ENCODE data around the gene KCNAB1.

DNA sequence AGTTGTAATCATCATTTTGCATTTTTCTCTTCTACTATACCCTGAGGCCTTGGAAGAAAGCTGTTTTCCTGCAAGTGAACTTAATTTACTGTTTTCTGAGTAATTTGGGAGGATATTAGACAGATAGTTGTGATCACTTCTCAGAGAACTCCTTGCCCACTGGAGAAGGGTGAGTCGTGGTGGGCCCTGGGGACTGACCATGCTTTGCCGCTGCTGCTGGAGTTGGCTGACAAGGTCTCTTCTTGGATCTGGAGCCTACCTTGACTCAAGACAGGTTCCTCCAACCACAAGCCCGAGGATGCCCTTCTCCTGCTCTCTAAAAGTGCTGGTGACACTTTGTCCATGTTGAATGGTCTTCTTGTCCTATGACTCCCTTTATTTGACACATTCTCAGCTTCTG lies 68.4 kb downstream of the KCNAB1 start:
- TF ChIP-seq, protein P1, sequence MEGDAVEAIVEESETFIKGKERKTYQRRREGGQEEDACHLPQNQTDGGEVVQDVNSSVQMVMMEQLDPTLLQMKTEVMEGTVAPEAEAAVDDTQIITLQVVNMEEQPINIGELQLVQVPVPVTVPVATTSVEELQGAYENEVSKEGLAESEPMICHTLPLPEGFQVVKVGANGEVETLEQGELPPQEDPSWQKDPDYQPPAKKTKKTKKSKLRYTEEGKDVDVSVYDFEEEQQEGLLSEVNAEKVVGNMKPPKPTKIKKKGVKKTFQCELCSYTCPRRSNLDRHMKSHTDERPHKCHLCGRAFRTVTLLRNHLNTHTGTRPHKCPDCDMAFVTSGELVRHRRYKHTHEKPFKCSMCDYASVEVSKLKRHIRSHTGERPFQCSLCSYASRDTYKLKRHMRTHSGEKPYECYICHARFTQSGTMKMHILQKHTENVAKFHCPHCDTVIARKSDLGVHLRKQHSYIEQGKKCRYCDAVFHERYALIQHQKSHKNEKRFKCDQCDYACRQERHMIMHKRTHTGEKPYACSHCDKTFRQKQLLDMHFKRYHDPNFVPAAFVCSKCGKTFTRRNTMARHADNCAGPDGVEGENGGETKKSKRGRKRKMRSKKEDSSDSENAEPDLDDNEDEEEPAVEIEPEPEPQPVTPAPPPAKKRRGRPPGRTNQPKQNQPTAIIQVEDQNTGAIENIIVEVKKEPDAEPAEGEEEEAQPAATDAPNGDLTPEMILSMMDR (IDR thresholded peaks at IDR 0.05) = no peak
- no peak for TF ChIP-seq POLR2AphosphoS5 (IDR thresholded peaks at IDR 0.05)
- TF ChIP-seq POLR2A (IDR thresholded peaks at IDR 0.05) = no peak

All from breast epithelium (tissue), 3 donors.